GM13976 (cell line): ENCODE results near the gene PCDHB15.
"Not testable (repeated sequence)": the region's sequence is repeated elsewhere in the genome, so short reads cannot be mapped to it uniquely, and the experiment has no call there.

Source experiments
- DNase-seq: peaks from one replicate; pipeline ENCODE4 v3.0.0; 2012; ENCODE audit warnings: low spot score
- in situ Hi-C: fragments of 300-500 bp; cut with MboI; formaldehyde crosslinking; loops from one replicate; pipeline ENCODE4 v1.12.0; 2022; ENCODE audit warnings: low sequenced_read_pairs, mixed read lengths, inconsistent platforms; ENCODE audit not compliant: unreplicated experiment
- TF ChIP-seq, protein P1 (sequence below): IDR thresholded peaks from 2 replicates; pipeline ENCODE4 v1.5.1; 2012; ENCODE audit warnings: borderline replicate concordance, mild to moderate bottlenecking; ENCODE audit not compliant: insufficient read depth; ENCODE audit errors: extremely low read depth, missing control alignments, control extremely low read depth

The PCDHB15 gene

DNA sequence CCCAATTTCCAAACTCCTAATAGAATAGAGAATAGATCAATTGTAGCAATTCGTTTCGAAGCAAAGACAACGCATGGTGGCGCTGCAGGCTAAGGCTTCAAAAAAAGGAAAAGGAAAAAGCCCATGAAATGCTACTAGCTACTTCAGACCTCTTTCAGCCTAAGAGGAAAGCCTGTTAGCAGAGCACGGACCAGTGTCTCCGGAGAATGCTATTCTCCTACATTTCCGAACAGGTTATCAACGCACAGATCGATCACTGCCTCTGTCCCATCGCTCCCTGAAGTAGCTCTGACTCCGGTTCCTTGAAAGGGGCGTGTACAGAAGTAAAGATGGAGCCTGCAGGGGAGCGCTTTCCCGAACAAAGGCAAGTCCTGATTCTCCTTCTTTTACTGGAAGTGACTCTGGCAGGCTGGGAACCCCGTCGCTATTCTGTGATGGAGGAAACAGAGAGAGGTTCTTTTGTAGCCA is at the start of gene PCDHB15:
Gene PCDHB15, plus strand, starts transcription at position 146 of the 468 bp plus-strand sequence. Its CDS starts 184 bp downstream, at position 330.
- in situ Hi-C loops: no loop called here
- TF ChIP-seq, protein P1, sequence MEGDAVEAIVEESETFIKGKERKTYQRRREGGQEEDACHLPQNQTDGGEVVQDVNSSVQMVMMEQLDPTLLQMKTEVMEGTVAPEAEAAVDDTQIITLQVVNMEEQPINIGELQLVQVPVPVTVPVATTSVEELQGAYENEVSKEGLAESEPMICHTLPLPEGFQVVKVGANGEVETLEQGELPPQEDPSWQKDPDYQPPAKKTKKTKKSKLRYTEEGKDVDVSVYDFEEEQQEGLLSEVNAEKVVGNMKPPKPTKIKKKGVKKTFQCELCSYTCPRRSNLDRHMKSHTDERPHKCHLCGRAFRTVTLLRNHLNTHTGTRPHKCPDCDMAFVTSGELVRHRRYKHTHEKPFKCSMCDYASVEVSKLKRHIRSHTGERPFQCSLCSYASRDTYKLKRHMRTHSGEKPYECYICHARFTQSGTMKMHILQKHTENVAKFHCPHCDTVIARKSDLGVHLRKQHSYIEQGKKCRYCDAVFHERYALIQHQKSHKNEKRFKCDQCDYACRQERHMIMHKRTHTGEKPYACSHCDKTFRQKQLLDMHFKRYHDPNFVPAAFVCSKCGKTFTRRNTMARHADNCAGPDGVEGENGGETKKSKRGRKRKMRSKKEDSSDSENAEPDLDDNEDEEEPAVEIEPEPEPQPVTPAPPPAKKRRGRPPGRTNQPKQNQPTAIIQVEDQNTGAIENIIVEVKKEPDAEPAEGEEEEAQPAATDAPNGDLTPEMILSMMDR: no peak
- no peak for DNase-seq

DNA sequence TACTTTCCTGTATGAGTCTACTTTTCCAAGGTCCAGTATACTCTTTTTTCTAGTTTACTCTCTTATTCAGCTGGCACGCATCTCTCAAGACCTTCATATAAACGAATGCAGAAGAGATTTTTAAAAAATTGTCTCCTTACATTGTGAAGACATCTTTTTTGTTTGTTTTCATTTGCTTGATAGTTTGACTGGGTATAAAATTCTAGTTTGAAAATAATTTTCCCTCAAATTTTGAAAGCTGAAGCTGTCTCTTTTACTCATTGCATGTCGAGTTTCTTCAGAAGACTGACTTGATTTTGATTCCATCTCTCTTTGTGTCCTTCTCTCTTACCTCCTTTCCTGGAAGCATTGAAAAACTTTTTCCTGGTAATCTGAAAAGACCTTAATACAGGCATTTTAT is 48.8 kb upstream of the PCDHB15 start:
- TF ChIP-seq, protein P1: no peak
- no peak for DNase-seq
- in situ Hi-C loops: no loop called here

DNA sequence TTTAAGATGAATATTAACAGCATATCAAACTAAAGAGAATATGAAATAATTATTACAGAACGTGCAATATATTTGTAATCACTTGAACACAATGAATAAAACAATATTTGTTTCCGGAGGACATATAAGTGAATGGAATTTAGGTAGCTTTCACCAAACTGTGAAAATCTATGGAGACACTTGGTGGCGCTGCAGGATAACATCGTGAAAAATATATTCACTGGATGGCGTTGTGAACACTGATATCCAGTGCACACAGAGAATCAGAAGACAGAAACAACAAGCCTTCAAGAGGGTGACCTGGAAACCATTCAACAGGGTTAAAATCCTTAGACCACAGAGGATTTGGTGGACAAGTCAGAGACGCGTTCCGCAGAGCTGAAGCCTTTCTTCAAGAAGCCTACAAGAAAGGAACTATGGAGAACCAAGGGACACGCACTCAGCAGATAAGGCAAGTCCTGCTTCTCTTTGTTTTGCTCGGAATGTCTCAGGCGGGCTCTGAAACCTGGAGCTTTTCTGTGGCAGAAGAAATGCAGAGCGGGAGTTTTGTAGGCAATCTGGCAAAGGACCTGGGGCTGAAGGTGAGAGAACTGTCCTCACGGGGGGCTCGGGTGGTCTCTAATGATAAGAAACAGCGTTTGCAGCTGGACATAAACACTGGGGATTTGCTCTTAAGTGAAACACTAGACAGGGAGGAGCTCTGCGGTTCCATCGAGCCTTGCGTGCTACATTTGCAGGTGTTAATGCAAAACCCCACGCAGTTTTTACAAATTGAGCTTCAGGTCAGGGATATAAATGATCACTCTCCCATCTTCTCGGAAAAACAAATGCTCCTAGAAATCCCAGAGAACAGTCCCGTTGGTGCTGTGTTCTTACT is 45.6 kb upstream of the PCDHB15 start, which contains the start of gene PCDHB11:
Gene PCDHB11, plus strand, starts transcription at position 269 of the 877 bp plus-strand sequence. Its CDS starts 148 bp downstream, at position 417.
- in situ Hi-C loops: no loop called here
- TF ChIP-seq, protein P1: no peak
- DNase-seq: no peak

DNA sequence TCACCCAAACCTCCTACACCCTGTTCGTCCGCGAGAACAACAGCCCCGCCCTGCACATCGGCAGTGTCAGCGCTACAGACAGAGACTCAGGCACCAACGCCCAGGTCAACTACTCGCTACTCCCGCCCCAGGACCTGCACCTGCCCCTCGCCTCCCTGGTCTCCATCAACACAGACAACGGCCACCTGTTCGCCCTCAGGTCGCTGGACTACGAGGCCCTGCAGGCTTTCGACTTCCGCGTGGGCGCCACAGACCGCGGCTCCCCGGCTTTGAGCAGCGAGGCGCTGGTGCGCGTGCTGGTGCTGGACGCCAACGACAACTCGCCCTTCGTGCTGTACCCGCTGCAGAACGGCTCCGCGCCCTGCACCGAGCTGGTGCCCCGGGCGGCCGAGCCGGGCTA is 44.1 kb upstream of the PCDHB15 start:
- DNase-seq, in situ Hi-C loops: not testable (repeated sequence)

GRCh38 chr5:141201646-141202045 is 43.5 kb upstream of the PCDHB15 start:
- in situ Hi-C loops, DNase-seq: not testable (repeated sequence)

DNA sequence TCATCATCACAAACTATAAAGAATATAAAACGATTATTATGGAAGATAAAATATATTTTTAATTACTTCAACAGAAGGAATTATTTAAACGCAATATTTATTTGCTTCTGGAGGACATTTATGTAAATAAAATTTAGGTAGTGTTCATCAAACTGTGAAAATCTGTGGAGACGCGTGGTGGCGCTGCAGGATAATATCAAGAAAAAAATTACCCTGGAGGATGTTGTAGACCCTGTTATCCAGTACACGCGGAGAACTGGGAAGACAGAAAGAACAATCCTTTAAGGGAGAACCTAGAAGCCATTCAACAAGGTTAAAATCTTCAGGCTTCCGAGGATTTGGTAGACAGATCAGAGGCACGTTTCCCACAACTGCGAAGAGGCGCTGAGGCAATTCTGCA is 36.7 kb upstream of the PCDHB15 start, which contains the start of gene PCDHB12:
Gene PCDHB12, plus strand, starts transcription at position 242 of the 400 bp plus-strand sequence. CDS start 189 bp downstream, outside the sequence.
- TF ChIP-seq, protein P1: no peak
- in situ Hi-C loops: no loop called here
- DNase-seq: no peak

- DNase-seq, in situ Hi-C loops: not testable (repeated sequence)
Measured at GRCh38 chr5:141210281-141210680, 34.9 kb upstream of the PCDHB15 start.

DNA sequence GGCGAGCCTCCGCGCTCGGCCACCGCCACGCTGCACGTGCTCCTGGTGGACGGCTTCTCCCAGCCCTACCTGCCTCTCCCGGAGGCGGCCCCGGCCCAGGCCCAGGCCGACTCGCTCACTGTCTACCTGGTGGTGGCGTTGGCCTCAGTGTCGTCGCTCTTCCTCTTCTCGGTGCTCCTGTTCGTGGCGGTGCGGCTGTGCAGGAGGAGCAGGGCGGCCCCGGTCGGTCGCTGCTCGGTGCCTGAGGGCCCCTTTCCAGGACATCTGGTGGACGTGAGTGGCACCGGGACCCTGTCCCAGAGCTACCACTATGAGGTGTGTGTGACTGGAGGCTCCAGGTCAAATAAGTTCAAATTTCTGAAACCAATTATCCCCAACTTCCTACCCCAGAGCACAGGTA is 34.3 kb upstream of the PCDHB15 start:
- in situ Hi-C loops: not testable (repeated sequence)

DNA sequence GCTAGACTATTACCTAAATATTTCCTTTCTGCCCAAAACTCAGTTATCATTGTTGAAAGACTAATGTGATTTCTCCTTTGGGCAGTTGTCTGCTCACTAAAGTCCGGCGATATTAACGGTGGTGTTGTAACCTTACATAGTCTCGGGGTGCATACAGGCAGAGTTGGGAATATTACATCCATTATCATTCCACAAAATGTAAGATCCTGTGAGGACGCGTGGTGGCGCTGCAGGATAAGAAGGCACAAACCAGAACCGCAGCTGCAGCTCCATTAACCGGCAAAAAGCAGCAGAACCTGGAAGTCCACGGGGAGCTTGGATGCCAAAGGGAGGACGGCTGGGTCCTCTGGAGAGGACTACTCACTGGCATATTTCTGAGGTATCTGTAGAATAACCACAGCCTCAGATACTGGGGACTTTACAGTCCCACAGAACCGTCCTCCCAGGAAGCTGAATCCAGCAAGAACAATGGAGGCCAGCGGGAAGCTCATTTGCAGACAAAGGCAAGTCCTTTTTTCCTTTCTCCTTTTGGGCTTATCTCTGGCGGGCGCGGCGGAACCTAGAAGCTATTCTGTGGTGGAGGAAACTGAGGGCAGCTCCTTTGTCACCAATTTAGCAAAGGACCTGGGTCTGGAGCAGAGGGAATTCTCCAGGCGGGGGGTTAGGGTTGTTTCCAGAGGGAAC is 31.4 kb upstream of the PCDHB15 start, which contains the start of gene PCDHB13:
Gene PCDHB13, plus strand, starts transcription at position 264 of the 684 bp plus-strand sequence. Its CDS starts 205 bp downstream, at position 469.
- DNase-seq, in situ Hi-C loops: not testable (repeated sequence)

More for the DNA sequence above, 34.3 kb upstream of the PCDHB15 start:
- DNase-seq: not testable (repeated sequence)

GRCh38 chr5:141214583-141214982 is 30.6 kb upstream of the PCDHB15 start:
- DNase-seq, in situ Hi-C loops: not testable (repeated sequence)

DNA sequence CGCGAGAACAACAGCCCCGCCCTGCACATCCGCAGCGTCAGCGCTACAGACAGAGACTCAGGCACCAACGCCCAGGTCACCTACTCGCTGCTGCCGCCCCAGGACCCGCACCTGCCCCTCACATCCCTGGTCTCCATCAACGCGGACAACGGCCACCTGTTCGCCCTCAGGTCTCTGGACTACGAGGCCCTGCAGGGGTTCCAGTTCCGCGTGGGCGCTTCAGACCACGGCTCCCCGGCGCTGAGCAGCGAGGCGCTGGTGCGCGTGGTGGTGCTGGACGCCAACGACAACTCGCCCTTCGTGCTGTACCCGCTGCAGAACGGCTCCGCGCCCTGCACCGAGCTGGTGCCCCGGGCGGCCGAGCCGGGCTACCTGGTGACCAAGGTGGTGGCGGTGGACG is 29.7 kb upstream of the PCDHB15 start:
- in situ Hi-C loops, DNase-seq: not testable (repeated sequence)

DNA sequence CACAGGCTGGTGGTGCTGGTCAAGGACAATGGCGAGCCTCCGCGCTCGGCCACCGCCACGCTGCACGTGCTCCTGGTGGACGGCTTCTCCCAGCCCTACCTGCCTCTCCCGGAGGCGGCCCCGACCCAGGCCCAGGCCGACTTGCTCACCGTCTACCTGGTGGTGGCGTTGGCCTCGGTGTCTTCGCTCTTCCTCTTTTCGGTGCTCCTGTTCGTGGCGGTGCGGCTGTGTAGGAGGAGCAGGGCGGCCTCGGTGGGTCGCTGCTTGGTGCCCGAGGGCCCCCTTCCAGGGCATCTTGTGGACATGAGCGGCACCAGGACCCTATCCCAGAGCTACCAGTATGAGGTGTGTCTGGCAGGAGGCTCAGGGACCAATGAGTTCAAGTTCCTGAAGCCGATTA is 29.2 kb upstream of the PCDHB15 start:
- in situ Hi-C loops, DNase-seq: not testable (repeated sequence)
